NCI-H2107 treated with DMSO at 0.1 percent for 48 hours (cell line): Measurements from ENCODE around the gene BPIFB2.
"Not testable (repeated sequence)": the region's sequence is repeated elsewhere in the genome, so short reads cannot be mapped to it uniquely, and the experiment has no call there.

Source experiments
- DNase-seq: peaks from one replicate; lab custom pipeline; 2025; ENCODE audit not compliant: unreplicated experiment; lab: John Stamatoyannopoulos, UW

BPIFB2 gene

DNA sequence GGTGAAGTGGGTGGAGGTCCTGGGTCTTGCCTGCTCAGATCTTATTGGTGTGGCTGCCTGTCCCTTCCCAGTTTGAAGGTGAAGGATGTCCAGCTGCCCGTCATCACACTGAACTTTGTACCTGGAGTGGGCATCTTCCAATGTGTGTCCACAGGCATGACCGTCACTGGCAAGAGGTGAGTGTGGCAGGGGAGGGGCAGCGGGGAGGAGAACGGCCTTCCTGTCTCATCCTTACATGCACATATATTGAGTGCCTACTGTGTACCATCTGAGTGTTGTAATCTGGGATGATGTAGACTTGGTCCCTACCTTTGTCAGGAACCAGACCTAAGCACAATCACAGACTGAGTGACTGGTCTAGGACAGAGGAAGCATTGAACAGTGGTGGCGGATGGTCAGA is 26.6 kb downstream of the BPIFB2 start:
- no peak for DNase-seq

DNA sequence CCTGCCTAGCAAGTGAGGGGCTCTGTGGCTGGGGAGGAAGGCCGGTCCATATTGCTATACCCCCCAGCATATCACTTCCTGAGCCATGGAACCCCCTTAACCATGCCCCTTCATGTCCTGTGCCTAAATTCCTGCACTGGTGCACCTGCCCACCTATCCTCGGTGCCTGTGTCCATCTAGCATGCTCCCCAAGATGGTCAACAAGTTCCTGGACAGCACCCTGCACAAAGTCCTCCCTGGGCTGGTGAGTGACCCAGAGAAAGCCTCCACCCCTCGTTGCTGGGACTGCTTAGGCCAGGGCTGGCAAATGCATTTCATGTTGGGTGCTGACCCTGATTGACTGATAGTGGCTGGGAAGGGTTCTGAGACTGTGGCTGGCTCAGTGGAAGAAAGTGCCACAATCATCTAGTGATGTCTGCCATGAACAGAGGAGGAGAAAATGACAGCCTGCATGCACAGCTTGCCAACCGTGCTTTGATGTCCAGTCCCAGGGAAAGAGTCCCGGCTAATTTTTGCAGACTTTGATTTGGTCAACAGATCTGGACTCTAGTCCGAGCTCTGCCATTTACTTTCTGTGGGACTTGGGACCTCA is 27.5 kb downstream of the BPIFB2 start:
- no peak for DNase-seq

- DNase-seq = no peak
Observed at GRCh38 chr20:33037456-33037855, 30.0 kb downstream of the BPIFB2 start.

GRCh38 chr20:33038243-33038642 is 30.7 kb downstream of the BPIFB2 start:
- no peak for DNase-seq

- DNase-seq = no peak
Observed at GRCh38 chr20:33042430-33042829, 34.9 kb downstream of the BPIFB2 start.

DNA sequence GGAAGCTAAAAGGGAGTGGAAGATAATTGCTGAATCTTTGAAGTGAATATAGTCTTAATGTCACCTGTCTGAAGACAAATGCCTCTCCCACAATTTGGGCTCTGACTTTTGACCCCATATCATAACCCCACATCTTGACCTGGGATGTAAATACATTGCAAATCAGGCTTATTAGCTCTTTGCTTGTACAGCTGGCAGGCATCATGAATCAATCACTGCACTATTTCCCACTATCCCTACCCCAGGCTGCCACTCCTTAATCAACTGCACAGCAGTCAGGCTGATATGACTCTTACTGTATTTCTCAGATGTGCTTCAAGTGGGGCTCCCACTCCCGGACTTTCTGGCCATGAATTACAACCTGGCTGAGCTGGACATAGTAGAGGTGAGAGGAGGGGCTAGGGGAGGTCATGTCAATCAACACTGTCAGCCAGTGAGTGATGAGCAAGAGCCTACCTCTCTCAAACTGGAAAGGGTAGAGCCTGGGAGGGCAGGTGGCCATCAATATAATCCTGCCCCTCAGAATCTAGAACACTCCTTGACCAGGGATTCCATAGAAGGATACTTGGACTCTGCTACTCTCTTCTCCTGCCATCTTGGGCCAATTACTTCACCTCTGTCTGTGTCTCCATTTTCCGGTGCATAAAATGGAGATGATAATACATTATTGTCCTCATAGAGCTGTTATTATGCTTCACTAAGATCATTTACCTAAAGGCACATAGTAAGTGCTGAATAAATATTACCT is 35.7 kb downstream of the BPIFB2 start:
- DNase-seq = no peak

DNA sequence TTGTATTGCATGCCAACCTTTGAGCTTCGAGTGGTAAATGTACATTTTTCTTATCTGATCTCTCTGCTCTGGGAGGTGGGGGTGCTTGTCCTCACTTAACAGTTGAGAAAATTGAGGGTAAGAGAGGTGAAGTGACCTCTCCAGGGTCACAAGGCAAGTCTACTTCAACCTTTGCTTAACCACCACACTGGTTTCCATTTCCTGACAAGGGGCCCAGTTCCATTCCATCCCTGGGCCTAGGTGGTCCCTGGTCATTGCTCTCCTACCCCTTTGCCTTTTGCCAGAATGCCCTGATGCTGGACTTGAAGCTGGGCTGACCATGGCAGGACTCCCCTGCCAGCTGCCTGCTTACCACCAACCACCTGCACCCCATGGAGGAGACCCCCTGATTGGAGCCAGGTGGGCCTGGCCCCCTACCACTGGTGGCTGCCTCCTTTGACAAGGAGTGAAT is 36.3 kb downstream of the BPIFB2 start:
- DNase-seq = no peak

GRCh38 chr20:33045129-33045721 is 37.7 kb downstream of the BPIFB2 start:
- not testable (repeated sequence) for DNase-seq

DNA sequence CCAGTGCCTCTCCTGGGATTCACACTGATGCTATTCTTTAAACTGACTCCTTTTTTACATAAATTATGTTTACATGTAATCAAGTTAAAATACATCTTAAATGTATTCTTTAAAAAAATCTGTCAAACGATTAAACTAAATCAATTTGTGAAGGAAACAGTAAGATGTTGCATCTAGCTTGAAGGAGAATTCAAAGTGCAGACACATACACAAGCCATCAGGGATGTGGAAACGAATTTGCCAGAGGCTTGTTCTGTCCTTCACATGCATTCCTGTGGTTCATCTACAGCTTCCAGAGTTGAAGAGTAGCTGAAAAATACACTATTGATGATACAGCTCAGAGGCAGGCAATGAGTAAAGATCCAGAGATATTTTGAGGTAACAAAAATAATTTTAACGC is 38.9 kb downstream of the BPIFB2 start:
- no peak for DNase-seq

DNA sequence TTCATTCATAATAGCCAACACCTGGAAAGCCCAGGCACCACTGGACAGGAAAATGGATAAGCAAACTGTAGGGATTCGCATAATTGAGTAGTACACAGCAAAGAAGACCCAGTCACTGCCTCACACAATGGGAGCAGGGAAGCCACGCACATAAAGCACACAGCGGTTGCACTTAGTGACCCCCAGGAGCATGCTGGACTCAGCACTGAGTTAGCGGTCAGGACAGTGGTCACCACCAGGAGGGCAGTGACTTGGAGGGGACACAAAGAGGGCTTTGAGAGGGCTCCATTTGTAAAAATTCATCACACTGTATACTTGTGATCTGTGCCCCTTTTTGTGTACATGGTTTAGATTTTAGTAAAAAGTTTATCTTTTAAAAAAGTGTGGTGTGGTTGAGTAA is 43.8 kb downstream of the BPIFB2 start:
- DNase-seq = no peak

GRCh38 chr20:33053291-33054106 is 46.0 kb downstream of the BPIFB2 start, which contains the start of gene BPIFB3:
Gene BPIFB3, plus strand, starts transcription at chr20:33053903. Its CDS starts 1,533 bp downstream, at chr20:33055436.
- no peak for DNase-seq

GRCh38 chr20:33054381-33054780 is 46.9 kb downstream of the BPIFB2 start:
- DNase-seq = no peak

DNA sequence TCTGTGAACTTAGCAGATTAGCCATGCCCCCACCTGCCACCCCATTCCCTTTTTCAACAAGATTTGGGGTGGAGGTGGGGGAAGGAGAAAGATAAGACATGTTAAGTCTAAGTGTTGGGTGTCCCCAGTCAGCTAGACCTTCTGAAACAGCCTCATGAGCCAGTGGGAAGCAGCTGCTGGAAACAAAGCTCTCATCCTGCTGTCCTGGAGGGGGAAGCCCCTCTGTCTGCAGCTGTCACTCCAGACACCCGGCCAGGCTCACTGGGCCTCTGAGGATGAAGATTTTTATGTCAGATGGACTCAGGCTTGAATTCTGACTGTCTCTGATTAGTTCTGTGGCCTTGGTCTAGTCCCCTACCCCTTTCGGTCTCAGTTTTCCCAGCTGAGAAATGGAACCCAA is 47.3 kb downstream of the BPIFB2 start:
- DNase-seq = no peak

DNA sequence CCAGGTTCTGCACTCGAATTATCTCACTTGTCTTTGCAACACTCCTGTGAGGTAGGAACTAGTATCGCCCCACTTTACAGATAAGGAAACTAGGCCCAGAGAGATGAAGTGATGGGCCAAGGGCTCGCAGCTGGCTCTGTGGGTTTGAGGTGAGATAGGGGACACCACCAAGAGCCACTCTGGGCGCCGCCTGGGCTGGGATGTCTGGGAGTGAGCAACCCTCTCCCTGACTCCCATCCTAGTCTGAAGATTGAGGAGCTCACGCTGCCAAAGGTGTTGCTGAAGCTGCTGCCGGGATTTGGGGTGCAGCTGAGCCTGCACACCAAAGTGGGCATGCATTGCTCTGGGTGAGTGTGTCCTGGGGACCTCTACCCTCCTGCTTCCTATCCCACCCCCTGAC is 51.6 kb downstream of the BPIFB2 start:
- no peak for DNase-seq

GRCh38 chr20:33059741-33060390 is 52.4 kb downstream of the BPIFB2 start:
- no peak for DNase-seq

DNA sequence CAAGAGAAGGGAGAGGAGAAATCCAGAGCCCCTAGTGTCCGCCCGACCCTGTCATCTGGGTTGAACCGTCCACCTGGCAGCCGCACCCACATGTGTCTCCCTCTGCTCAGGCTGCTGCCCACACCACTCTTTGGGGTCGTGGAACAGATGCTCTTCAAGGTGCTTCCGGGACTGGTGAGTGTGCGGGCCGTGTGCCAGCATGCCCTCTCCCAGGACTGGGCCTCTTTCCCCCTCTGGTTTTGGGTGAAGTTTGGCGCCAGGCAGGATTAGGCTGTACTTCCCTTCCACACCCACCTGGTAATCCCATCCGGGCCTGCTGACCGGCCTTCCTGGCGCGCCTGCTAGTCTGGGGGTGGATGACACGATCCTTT is 54.1 kb downstream of the BPIFB2 start:
- no peak for DNase-seq

DNA sequence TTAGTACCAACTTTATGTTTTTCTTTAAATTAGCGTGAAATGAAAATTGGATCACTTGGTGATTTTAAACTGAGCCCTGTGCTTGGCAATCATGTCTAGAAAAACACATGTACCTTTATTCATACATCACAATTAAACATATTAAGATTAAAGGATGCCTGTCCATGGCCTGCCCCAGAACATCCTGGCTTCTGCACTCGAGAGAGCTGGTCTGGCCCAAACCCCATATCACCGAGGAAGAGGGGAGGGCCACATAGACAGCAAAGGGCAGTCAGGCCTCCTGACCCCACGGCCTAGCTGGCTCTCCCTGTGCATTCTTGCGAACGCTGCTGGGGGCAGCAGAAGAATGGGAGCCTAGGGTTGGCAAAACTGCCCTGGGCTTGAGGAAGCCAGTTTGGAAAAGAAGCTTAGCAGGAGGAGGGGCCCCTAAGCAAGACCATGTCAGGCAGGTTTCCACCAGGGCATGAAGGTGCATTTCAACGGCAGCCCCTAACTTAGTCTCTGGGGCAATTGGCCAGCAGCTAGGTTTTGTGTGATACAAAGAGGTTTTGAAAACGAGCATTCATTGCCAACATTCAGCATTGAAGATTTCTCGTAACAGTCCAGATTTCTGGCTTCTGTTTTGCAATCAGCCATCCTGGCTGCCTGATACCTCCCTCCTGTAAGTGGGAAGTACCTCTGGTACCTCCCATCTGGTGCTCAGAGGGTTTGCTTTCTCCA is 54.8 kb downstream of the BPIFB2 start:
- no peak for DNase-seq

- no peak for DNase-seq
Observed at GRCh38 chr20:33062825-33063149, 55.3 kb downstream of the BPIFB2 start.

DNA sequence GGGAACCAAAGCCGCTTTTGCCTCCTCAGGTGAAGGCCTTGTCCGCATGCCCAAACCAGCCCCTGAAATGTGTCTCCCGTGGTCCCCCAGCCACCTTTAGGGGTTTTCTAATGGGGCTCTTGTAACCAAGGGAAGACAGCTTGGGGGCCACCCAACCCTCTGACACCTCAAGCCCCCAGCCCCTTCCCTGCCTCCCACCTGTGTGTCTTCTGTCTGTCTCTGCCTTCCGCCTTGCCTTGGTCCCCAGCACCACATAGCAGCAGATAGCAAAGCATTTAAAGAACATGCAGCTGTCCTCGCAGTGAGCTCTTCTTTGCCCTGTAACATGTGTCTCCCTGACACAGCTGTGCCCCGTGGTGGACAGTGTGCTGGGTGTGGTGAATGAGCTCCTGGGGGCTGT is 55.8 kb downstream of the BPIFB2 start:
- DNase-seq = no peak

DNA sequence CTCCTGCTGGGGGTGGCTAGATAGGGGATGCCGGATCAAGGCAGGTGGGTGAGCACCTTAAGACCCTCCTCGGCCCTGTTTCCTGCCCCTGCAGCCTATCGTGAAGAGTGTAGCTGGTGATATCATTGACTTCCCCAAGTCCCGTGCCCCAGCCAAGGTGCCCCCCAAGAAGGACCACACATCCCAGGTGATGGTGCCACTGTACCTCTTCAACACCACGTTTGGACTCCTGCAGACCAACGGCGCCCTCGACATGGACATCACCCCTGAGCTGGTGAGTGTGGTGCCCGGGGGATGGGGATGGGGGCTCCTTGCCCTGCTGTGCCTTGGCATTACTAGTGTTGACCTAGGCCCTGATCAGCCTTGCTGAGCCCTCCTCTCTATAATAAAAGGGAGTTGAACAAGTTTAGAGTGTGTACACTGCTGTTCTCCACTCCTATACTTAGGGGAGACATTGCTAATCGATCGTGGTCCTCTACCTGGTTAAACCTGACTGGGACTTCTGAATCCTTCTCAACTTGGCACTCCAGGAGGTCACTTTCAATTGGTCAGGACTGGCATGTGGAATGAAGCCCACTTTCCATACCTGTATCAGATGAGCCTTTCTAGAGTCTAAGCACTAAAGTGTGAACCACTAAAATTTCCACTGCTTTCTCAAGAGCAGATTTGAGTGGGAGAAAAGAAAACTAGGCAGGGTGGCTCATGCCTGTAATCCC is 57.2 kb downstream of the BPIFB2 start:
- no peak for DNase-seq
